Measurements from ENCODE around the gene TLR5. TPM values are rescaled to one million over a fixed set of nuclear protein-coding genes. Genes with fewer than 3 reads are reported as not detected.

TLR5 gene
- polyA plus RNA-seq, 1 experiment, result 0.02 TPM

DNA sequence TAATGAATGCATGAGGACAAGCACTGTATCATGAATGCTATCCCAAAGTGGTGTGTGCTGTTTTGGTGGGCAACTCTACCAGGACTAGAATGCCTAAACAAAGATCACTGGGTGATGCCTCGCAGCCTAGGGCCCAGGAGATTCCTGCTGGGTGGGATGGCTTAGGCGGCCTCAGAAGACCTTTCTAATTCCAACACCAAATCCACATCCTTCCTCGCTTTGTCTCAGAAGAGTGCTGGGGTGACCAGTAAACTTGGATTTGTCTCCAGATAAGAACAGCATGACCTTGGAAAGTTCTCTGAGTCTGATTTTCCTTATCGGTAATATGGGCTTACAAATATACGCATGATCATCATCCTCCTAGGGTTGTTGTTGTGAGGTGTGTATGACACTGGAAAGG is 76.6 kb downstream of the TLR5 start:
- ChIA-PET CTCF (no interaction called here), POLR2A (no interaction called here)
- Histone ChIP-seq H3K36me3 (ENCODE audit: control insufficient read depth, insufficient read depth, low read length) (no peaks in the 10 kb centered on the region), H3K4me3 (ENCODE audit: low read depth, low read length) (no peak overlapping the region), H3K27me3 (ENCODE audit: control insufficient read depth, insufficient read depth, low read length) (peaks cover 3% of the 10 kb centered on the region; the same call in 1 of the 2 replicates)
- TF ChIP-seq, protein P1, sequence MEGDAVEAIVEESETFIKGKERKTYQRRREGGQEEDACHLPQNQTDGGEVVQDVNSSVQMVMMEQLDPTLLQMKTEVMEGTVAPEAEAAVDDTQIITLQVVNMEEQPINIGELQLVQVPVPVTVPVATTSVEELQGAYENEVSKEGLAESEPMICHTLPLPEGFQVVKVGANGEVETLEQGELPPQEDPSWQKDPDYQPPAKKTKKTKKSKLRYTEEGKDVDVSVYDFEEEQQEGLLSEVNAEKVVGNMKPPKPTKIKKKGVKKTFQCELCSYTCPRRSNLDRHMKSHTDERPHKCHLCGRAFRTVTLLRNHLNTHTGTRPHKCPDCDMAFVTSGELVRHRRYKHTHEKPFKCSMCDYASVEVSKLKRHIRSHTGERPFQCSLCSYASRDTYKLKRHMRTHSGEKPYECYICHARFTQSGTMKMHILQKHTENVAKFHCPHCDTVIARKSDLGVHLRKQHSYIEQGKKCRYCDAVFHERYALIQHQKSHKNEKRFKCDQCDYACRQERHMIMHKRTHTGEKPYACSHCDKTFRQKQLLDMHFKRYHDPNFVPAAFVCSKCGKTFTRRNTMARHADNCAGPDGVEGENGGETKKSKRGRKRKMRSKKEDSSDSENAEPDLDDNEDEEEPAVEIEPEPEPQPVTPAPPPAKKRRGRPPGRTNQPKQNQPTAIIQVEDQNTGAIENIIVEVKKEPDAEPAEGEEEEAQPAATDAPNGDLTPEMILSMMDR (IDR thresholded peaks at IDR 0.05; ENCODE audit: insufficient read depth, low read depth, low read length), result no peak
- DNase-seq (ENCODE audit: low read depth), result no peak

DNA sequence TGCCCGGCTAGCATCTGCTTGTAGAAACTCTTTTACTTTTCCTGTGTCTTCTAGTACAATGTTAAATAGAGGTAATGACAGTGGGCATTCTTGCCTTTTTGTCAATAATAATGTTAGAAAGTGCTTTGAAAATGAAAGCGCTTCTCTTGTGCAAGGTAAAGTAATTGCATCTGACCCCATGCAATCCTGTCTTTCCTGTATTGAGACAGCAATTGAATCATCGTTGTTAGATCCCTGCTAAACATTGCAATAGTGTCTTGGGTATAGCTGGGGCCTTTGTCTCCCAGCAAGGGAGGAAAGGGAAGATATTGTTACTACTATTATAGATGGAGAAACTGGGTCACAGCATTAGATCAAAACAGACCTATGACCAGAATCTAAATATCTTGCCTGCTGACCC is 80.9 kb downstream of the TLR5 start:
- Histone ChIP-seq H3K36me3 (ENCODE audit: control insufficient read depth, insufficient read depth, low read length) (no peaks in the 10 kb centered on the region), H3K27me3 (ENCODE audit: control insufficient read depth, insufficient read depth, low read length) (peaks cover 5% of the 10 kb centered on the region), H3K4me3 (ENCODE audit: low read depth, low read length) (no peak overlapping the region)
- TF ChIP-seq, protein P1 (IDR thresholded peaks at IDR 0.05; ENCODE audit: insufficient read depth, low read depth, low read length), result no peak
- ChIA-PET CTCF (no interaction called here), POLR2A (no interaction called here)
- DNase-seq (ENCODE audit: low read depth), result no peak

DNA sequence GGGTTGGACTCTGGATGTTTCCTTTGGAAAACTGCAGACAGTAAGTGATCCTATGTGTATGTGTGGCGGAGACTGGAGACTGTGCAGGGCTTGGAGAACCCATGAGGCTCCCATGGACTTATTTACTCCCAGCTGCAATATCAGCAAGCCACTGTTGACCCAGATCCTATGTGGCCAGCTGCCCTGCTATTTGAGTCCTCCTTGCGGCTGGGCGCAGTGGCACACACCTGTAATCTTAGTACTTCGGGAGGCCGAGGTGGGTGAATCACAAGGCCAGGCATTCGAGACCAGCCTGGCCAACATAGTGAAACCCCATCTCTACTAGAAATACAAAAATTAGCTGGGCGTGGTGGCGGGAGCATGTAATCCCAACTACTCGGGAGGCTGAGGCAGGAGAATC is 83.5 kb downstream of the TLR5 start:
- Histone ChIP-seq H3K36me3 (ENCODE audit: control insufficient read depth, insufficient read depth, low read length) (no peaks in the 10 kb centered on the region), H3K27me3 (ENCODE audit: control insufficient read depth, insufficient read depth, low read length) (peaks cover 3% of the 10 kb centered on the region), H3K4me3 (ENCODE audit: low read depth, low read length) (no peak overlapping the region)
- ChIA-PET CTCF (no interaction called here), POLR2A (no interaction called here)
- no peak for DNase-seq (ENCODE audit: low read depth)
- TF ChIP-seq, protein P1 (IDR thresholded peaks at IDR 0.05; ENCODE audit: insufficient read depth, low read depth, low read length), result no peak

Other genes with a start within 250 kb of the TLR5 start
- 0.16 and 0.32 TPM in 2 replicates for gene SUSD4, start 220.9 kb upstream of the TLR5 start, polyA plus RNA-seq (2011; rRNA removed)